Measurements from ENCODE around the gene DNASE1L3. TPM values are rescaled to one million over a fixed set of nuclear protein-coding genes. Genes with fewer than 3 reads are reported as not detected.

The DNASE1L3 gene
- total and polyA plus RNA-seq, 2 experiments from 2014 or later: not detected

GRCh38 chr3:58175437-58176184 is 35.2 kb downstream of the DNASE1L3 start:
- Histone ChIP-seq H3K9me2 (ENCODE audit: insufficient read depth) (no peaks in the 10 kb centered on the region; the same call in 1 of the 2 replicates), H3F3A (replicated peaks; ENCODE audit: low read depth) (0 out of 2 replicates have a peak, but pooled peaks cover 10% of the 10 kb centered on the region), H3K4me3 (no peak overlapping the region), H3K4me2 (peak overlapping the region; percentile 38; the same call in 1 of the 2 replicates), H2AFZ (0 out of 2 replicates have a peak overlapping the region, but pooled peaks have one; percentile 47), H3K36me3 (ENCODE audit: insufficient read depth) (no peaks in the 10 kb centered on the region; the same call in 1 of the 2 replicates), H3K4me1 (ENCODE audit: insufficient read depth) (peaks cover 29% of the 10 kb centered on the region), H3K79me2 (replicated peaks; ENCODE audit: insufficient read depth) (no peaks in the 10 kb centered on the region), H3K27ac (ENCODE audit: low read depth) (peak overlapping the region; percentile 76; the same call in 1 of the 2 replicates), H3K27me3 (ENCODE audit: insufficient read depth) (no peaks in the 10 kb centered on the region), H4K20me1 (replicated peaks; ENCODE audit: insufficient read depth) (no peaks in the 10 kb centered on the region; the same call in 1 of the 2 replicates)
- TF ChIP-seq NANOG (IDR thresholded peaks at IDR 0.05; ENCODE audit: borderline replicate concordance) (no peak), EZH2 (IDR thresholded peaks at IDR 0.05; ENCODE audit: low read depth, unreplicated experiment) (no peak), ZNF114 (CRISPR knock-in tag; IDR thresholded peaks at IDR 0.05) (no peak), REST (IDR thresholded peaks at IDR 0.05; ENCODE audit: unreplicated experiment) (no peak), STAT1 (IDR thresholded peaks at IDR 0.05; ENCODE audit: unreplicated experiment) (no peak), JUNB (IDR thresholded peaks at IDR 0.05; ENCODE audit: unreplicated experiment) (no peak), CREB1 (CRISPR knock-in tag; IDR thresholded peaks at IDR 0.05; ENCODE audit: low read depth) (no peak), ZNF331 (CRISPR knock-in tag; IDR thresholded peaks at IDR 0.05; ENCODE audit: low read depth) (no peak)
- TF ChIP-seq, protein P1, sequence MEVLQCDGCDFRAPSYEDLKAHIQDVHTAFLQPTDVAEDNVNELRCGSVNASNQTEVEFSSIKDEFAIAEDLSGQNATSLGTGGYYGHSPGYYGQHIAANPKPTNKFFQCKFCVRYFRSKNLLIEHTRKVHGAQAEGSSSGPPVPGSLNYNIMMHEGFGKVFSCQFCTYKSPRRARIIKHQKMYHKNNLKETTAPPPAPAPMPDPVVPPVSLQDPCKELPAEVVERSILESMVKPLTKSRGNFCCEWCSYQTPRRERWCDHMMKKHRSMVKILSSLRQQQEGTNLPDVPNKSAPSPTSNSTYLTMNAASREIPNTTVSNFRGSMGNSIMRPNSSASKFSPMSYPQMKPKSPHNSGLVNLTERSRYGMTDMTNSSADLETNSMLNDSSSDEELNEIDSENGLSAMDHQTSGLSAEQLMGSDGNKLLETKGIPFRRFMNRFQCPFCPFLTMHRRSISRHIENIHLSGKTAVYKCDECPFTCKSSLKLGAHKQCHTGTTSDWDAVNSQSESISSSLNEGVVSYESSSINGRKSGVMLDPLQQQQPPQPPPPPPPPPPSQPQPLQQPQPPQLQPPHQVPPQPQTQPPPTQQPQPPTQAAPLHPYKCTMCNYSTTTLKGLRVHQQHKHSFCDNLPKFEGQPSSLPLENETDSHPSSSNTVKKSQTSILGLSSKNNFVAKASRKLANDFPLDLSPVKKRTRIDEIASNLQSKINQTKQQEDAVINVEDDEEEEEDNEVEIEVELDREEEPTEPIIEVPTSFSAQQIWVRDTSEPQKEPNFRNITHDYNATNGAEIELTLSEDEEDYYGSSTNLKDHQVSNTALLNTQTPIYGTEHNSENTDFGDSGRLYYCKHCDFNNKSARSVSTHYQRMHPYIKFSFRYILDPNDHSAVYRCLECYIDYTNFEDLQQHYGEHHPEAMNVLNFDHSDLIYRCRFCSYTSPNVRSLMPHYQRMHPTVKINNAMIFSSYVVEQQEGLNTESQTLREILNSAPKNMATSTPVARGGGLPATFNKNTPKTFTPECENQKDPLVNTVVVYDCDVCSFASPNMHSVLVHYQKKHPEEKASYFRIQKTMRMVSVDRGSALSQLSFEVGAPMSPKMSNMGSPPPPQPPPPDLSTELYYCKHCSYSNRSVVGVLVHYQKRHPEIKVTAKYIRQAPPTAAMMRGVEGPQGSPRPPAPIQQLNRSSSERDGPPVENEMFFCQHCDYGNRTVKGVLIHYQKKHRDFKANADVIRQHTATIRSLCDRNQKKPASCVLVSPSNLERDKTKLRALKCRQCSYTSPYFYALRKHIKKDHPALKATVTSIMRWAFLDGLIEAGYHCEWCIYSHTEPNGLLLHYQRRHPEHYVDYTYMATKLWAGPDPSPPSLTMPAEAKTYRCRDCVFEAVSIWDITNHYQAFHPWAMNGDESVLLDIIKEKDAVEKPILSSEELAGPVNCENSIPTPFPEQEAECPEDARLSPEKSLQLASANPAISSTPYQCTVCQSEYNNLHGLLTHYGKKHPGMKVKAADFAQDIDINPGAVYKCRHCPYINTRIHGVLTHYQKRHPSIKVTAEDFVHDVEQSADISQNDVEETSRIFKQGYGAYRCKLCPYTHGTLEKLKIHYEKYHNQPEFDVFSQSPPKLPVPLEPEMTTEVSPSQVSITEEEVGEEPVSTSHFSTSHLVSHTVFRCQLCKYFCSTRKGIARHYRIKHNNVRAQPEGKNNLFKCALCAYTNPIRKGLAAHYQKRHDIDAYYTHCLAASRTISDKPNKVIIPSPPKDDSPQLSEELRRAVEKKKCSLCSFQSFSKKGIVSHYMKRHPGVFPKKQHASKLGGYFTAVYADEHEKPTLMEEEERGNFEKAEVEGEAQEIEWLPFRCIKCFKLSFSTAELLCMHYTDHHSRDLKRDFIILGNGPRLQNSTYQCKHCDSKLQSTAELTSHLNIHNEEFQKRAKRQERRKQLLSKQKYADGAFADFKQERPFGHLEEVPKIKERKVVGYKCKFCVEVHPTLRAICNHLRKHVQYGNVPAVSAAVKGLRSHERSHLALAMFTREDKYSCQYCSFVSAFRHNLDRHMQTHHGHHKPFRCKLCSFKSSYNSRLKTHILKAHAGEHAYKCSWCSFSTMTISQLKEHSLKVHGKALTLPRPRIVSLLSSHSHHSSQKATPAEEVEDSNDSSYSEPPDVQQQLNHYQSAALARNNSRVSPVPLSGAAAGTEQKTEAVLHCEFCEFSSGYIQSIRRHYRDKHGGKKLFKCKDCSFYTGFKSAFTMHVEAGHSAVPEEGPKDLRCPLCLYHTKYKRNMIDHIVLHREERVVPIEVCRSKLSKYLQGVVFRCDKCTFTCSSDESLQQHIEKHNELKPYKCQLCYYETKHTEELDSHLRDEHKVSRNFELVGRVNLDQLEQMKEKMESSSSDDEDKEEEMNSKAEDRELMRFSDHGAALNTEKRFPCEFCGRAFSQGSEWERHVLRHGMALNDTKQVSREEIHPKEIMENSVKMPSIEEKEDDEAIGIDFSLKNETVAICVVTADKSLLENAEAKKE (CRISPR knock-in tag; IDR thresholded peaks at IDR 0.05): no peak
- TF ChIP-seq, protein P2, sequence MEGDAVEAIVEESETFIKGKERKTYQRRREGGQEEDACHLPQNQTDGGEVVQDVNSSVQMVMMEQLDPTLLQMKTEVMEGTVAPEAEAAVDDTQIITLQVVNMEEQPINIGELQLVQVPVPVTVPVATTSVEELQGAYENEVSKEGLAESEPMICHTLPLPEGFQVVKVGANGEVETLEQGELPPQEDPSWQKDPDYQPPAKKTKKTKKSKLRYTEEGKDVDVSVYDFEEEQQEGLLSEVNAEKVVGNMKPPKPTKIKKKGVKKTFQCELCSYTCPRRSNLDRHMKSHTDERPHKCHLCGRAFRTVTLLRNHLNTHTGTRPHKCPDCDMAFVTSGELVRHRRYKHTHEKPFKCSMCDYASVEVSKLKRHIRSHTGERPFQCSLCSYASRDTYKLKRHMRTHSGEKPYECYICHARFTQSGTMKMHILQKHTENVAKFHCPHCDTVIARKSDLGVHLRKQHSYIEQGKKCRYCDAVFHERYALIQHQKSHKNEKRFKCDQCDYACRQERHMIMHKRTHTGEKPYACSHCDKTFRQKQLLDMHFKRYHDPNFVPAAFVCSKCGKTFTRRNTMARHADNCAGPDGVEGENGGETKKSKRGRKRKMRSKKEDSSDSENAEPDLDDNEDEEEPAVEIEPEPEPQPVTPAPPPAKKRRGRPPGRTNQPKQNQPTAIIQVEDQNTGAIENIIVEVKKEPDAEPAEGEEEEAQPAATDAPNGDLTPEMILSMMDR (conservative IDR thresholded peaks at IDR 0.05; ENCODE audit: low read depth in 2 of 2): no peak
- H3K27me3 Mint-ChIP-seq (ENCODE audit: insufficient read depth, low read depth, poor library complexity): peaks cover 16% of the 10 kb centered on the region
- H3K4me1 Mint-ChIP-seq: peaks cover 37% of the 10 kb centered on the region
- H3K9me3 Mint-ChIP-seq: no peaks in the 10 kb centered on the region; the same call in 2 of the 3 replicates
- peaks cover 6% of the 10 kb centered on the region; the same call in 2 of the 3 replicates for H3K36me3 Mint-ChIP-seq (ENCODE audit: low read depth)
- DNase-seq (ENCODE audit: low spot score): peak; percentile 55
- H3K4me3 Mint-ChIP-seq: no peak overlapping the region
- H3K27ac Mint-ChIP-seq: peak overlapping the region; percentile 73
- ATAC-seq: no peak

Data from GM23338 (cell line).